Subcutaneous abdominal adipose tissue (tissue), 5 donors: ENCODE data around the gene ZBTB8B.
"Not testable (repeated sequence)": the region's sequence is repeated elsewhere in the genome, so short reads cannot be mapped to it uniquely, and the experiment has no call there.

Experiments used
- H3K27ac ChIP-seq: one replicate; pipeline ENCODE4 v1.7.0; 2013; ENCODE audit warnings: low read depth, mild to moderate bottlenecking, inconsistent platforms, low read length, moderate library complexity
- H3K27me3 ChIP-seq, 5 donors: one replicate each; pipeline ENCODE4 v1.7.0; 2013; ENCODE audit warnings: low read length in 5 of 5, inconsistent platforms in 1 of 5; ENCODE audit not compliant: control insufficient read depth in 5 of 5, insufficient read depth in 4 of 5
- H3K36me3 ChIP-seq, 5 donors: one replicate each; pipeline ENCODE4 v1.7.0; 2013; ENCODE audit warnings: low read length in 5 of 5; ENCODE audit not compliant: control insufficient read depth in 5 of 5, insufficient read depth in 5 of 5
- H3K4me1 ChIP-seq, 5 donors: one replicate each; pipeline ENCODE4 v1.7.0; 2013; ENCODE audit warnings: low read length in 5 of 5, mild to moderate bottlenecking in 3 of 5, moderate library complexity in 1 of 5; ENCODE audit not compliant: control insufficient read depth in 5 of 5, insufficient read depth in 5 of 5
- H3K4me3 ChIP-seq, 5 donors: one replicate each; pipeline ENCODE4 v1.7.0; 2013; ENCODE audit warnings: low read length in 5 of 5, low read depth in 1 of 5
- H3K9ac ChIP-seq, 5 donors: one replicate each; pipeline ENCODE4 v1.7.0; 2013; ENCODE audit warnings: low read length in 5 of 5, mild to moderate bottlenecking in 4 of 5, moderate library complexity in 3 of 5
- H3K9me3 ChIP-seq, 5 donors: one replicate each; pipeline ENCODE4 v1.7.0; 2013; ENCODE audit warnings: low read length in 5 of 5; ENCODE audit not compliant: control insufficient read depth in 5 of 5
- donor health status: healthy.
- donor health status: healthy.
- donor health status: healthy.
- donor health status: healthy.
- donor health status: healthy.

Gene ZBTB8B

GRCh38 chr1:32448186-32448772 is 16.6 kb upstream of the ZBTB8B start:
- not testable (repeated sequence) for H3K36me3 ChIP-seq, H3K4me1 ChIP-seq, H3K9ac ChIP-seq, H3K27ac ChIP-seq, H3K27me3 ChIP-seq
- Histone ChIP-seq H3K4me3 (peak overlapping the region in 1 of 5 donors; percentile 29), H3K9me3 (peaks cover 3 to 16% (median 13%) of the 10 kb centered on the region in 5 donors)

- H3K27me3 ChIP-seq, result no peaks in the 10 kb centered on the region
- H3K27ac ChIP-seq, result no peak overlapping the region
- H3K36me3 ChIP-seq, result no peaks in the 10 kb centered on the region
- no peak overlapping the region for H3K4me3 ChIP-seq
- H3K9ac ChIP-seq, result no peak overlapping the region
- peaks cover 3 to 16% (median 13%) of the 10 kb centered on the region in 5 donors for H3K9me3 ChIP-seq
- H3K4me1 ChIP-seq, result peaks cover 0 to 2% (median 0%) of the 10 kb centered on the region in 5 donors
Observed at GRCh38 chr1:32448773-32449456, 16.0 kb upstream of the ZBTB8B start.

GRCh38 chr1:32449457-32449831 is 15.4 kb upstream of the ZBTB8B start:
- not testable (repeated sequence) for H3K27me3 ChIP-seq, H3K4me3 ChIP-seq, H3K9ac ChIP-seq, H3K36me3 ChIP-seq, H3K4me1 ChIP-seq, H3K27ac ChIP-seq
- peaks cover 3 to 16% (median 13%) of the 10 kb centered on the region in 5 donors for H3K9me3 ChIP-seq

GRCh38 chr1:32454726-32455125 is 10.1 kb upstream of the ZBTB8B start:
- peaks cover 0 to 20% (median 11%) of the 10 kb centered on the region in 5 donors for H3K9me3 ChIP-seq
- H3K36me3 ChIP-seq, result no peaks in the 10 kb centered on the region
- H3K9ac ChIP-seq, result peak overlapping the region in 1 of 5 donors; percentile 17
- peaks cover 0 to 4% (median 0%) of the 10 kb centered on the region in 5 donors for H3K4me1 ChIP-seq
- no peak overlapping the region for H3K27ac ChIP-seq
- no peaks in the 10 kb centered on the region for H3K27me3 ChIP-seq
- no peak overlapping the region for H3K4me3 ChIP-seq

- H3K9ac ChIP-seq, result no peak overlapping the region
- peaks cover 0 to 4% (median 0%) of the 10 kb centered on the region in 5 donors for H3K4me1 ChIP-seq
- no peaks in the 10 kb centered on the region for H3K27me3 ChIP-seq
- H3K36me3 ChIP-seq, result no peaks in the 10 kb centered on the region
- no peak overlapping the region for H3K4me3 ChIP-seq
- no peak overlapping the region for H3K27ac ChIP-seq
- H3K9me3 ChIP-seq, result peaks cover 0 to 21% (median 13%) of the 10 kb centered on the region in 5 donors
Observed at GRCh38 chr1:32455958-32456357, 8.9 kb upstream of the ZBTB8B start.

- H3K4me3 ChIP-seq, H3K27me3 ChIP-seq, H3K36me3 ChIP-seq, H3K4me1 ChIP-seq, H3K9ac ChIP-seq, H3K27ac ChIP-seq: not testable (repeated sequence)
- peaks cover 0 to 21% (median 13%) of the 10 kb centered on the region in 5 donors for H3K9me3 ChIP-seq
Observed at GRCh38 chr1:32458798-32459197, 6.1 kb upstream of the ZBTB8B start.

- not testable (repeated sequence) for H3K36me3 ChIP-seq, H3K4me3 ChIP-seq, H3K9ac ChIP-seq, H3K27ac ChIP-seq
- H3K27me3 ChIP-seq, result peaks cover 20 to 41% (median 25%) of the 10 kb centered on the region in 5 donors
- peaks cover 0 to 17% (median 12%) of the 10 kb centered on the region in 5 donors for H3K9me3 ChIP-seq
- peaks cover 1 to 16% (median 16%) of the 10 kb centered on the region in 5 donors for H3K4me1 ChIP-seq
Observed at GRCh38 chr1:32462977-32463376, 1.9 kb upstream of the ZBTB8B start.

GRCh38 chr1:32464191-32464715 is 619 bp upstream of the ZBTB8B start:
- peaks cover 25 to 46% (median 27%) of the 10 kb centered on the region in 5 donors for H3K27me3 ChIP-seq

GRCh38 chr1:32465578-32465933 is 684 bp downstream of the ZBTB8B start:
- H3K9me3 ChIP-seq, result no peaks in the 10 kb centered on the region
- peaks cover 1 to 16% (median 16%) of the 10 kb centered on the region in 5 donors for H3K4me1 ChIP-seq
- H3K27ac ChIP-seq, result no peak overlapping the region
- H3K36me3 ChIP-seq, result no peaks in the 10 kb centered on the region
- H3K27me3 ChIP-seq, result peaks cover 25 to 49% (median 28%) of the 10 kb centered on the region in 5 donors
- H3K9ac ChIP-seq, result no peak overlapping the region
- H3K4me3 ChIP-seq, result peak overlapping the region in 2 of 5 donors; percentile 60 to 63

More at GRCh38 chr1:32464191-32464715, 619 bp upstream of the ZBTB8B start:
- peaks cover 0 to 5% (median 3%) of the 10 kb centered on the region in 5 donors for H3K9me3 ChIP-seq
- H3K36me3 ChIP-seq, result no peaks in the 10 kb centered on the region
- H3K27ac ChIP-seq, result no peak overlapping the region
- peak overlapping the region in 1 of 5 donors; percentile 43 for H3K9ac ChIP-seq
- H3K4me1 ChIP-seq, result peaks cover 1 to 16% (median 16%) of the 10 kb centered on the region in 5 donors
- H3K4me3 ChIP-seq, result peak overlapping the region; percentile 46 to 63 (median 60)

- Histone ChIP-seq H3K4me1 (peaks cover 1 to 16% (median 16%) of the 10 kb centered on the region in 5 donors), H3K36me3 (no peaks in the 10 kb centered on the region), H3K9me3 (no peaks in the 10 kb centered on the region), H3K27ac (no peak overlapping the region), H3K9ac (no peak overlapping the region), H3K4me3 (no peak overlapping the region), H3K27me3 (peaks cover 32 to 59% (median 35%) of the 10 kb centered on the region in 5 donors)
Observed at GRCh38 chr1:32466761-32467160, 1.9 kb downstream of the ZBTB8B start.
